GM06990 (cell line): ENCODE measurements around the gene MTMR10.

Experiments
- DNase-seq: peaks from one replicate; pipeline ENCODE4 v3.0.0-alpha.2; 2011; ENCODE audit not compliant: insufficient read length; ENCODE audit errors: extremely low read depth
- H3K27me3 ChIP-seq: replicated peaks from 2 replicates; pipeline ENCODE4 v1.6.0; 2011; ENCODE audit warnings: low read length; ENCODE audit not compliant: control insufficient read depth, insufficient read depth
- H3K36me3 ChIP-seq: 2 replicates; pipeline ENCODE4 v1.5.1; 2011; ENCODE audit warnings: low read length; ENCODE audit not compliant: control insufficient read depth, insufficient read depth
- H3K4me3 ChIP-seq: replicated peaks from 2 replicates; pipeline ENCODE4 v1.5.1; 2011; ENCODE audit warnings: low read depth, mild to moderate bottlenecking, control low read depth, low read length
- CTCF ChIP-seq: IDR thresholded peaks from 2 replicates; pipeline ENCODE4 v1.5.1; 2011; ENCODE audit warnings: low read length, control low read depth, mild to moderate bottlenecking, inconsistent platforms; ENCODE audit not compliant: insufficient read depth, poor library complexity, severe bottlenecking

The MTMR10 gene

DNA sequence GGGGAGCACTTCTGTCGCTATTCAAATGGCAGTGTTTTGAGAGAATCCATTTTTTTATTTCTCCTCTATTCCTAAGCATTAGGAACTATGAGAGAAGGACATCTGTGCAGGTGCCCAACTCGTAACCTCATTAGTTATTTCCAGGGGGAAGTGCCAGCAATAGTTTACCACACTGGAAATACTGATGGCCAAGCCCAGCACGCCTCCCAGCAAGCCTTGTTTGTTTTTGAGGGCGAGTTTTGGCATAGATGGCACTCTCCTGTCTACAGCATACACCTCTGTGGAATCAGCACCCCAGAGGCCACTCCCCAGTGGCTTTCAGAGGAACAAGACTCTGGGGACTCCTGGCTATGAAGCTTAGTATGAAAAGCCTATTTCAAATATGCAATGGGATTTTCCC is 51.1 kb downstream of the MTMR10 start:
- TF ChIP-seq CTCF = no peak
- peaks cover 18% of the 10 kb centered on the region for H3K36me3 ChIP-seq
- DNase-seq = no peak
- no peak overlapping the region for H3K4me3 ChIP-seq
- no peaks in the 10 kb centered on the region for H3K27me3 ChIP-seq

GRCh38 chr15:30939161-30939560 is 52.3 kb downstream of the MTMR10 start:
- no peak for TF ChIP-seq CTCF
- H3K4me3 ChIP-seq = no peak overlapping the region
- no peaks in the 10 kb centered on the region for H3K27me3 ChIP-seq
- peaks cover 20% of the 10 kb centered on the region for H3K36me3 ChIP-seq
- DNase-seq = no peak

DNA sequence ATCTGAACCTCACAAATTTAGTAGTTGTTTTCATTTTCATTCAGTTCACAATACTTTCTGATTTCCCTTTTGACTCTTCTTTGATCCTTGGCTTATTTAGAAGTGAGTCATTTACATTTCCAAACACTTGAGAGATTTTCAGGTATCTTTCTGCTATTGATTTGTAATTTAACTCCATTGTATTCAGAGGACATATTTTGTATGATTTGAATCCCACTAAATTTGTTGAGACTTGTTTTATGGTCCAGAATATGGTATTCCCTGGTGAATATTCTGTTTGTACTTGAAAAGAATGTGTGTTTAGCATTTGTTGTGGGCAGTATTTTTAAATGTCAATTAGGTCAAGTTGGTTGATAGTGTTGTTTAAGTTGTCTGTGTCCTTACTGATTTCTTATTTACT is 58.1 kb downstream of the MTMR10 start:
- H3K36me3 ChIP-seq = peaks cover 20% of the 10 kb centered on the region
- no peak for DNase-seq
- no peaks in the 10 kb centered on the region for H3K27me3 ChIP-seq
- no peak overlapping the region for H3K4me3 ChIP-seq
- TF ChIP-seq CTCF = no peak

DNA sequence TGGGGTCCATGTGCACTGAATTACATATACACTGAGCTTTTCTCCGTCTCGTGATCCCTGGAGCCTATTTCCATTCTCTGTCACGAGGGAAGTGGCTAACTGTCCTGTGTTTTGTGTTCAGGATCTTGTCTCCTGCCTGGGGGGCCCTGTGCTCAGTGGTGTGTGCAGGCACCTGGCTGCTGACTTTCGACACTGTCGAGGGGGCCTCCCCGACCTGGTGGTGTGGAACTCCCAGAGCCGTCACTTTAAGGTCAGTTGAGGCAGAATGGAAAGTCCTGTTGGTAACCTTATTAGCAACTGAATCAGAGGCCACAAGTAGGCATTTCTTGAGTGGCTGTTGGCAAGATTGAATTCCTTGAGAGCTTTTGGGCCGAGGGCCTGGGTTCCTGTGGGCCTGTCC is 61.0 kb downstream of the MTMR10 start:
- Histone ChIP-seq H3K4me3 (no peak overlapping the region), H3K36me3 (peaks cover 26% of the 10 kb centered on the region), H3K27me3 (no peaks in the 10 kb centered on the region)
- no peak for TF ChIP-seq CTCF
- DNase-seq = no peak

DNA sequence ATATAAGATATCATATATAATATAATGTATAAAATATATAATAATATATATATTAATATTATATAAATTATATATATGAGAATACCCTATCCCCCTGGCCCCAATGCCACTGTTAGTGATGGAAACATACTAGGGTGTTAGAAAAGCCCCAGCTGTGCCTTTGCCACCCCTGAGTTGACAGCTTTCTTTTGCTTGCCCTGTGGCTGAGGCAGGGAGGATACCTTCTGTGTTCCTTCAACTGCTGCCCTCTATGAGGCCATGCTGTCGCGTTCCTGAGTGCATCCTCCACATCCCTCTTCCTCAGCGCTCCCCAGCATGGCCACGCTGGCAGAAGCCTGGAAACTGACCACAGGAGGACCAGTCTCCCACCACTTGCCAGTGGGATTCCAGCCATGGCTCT is 61.4 kb downstream of the MTMR10 start:
- TF ChIP-seq CTCF = no peak
- H3K36me3 ChIP-seq = peaks cover 26% of the 10 kb centered on the region

GRCh38 chr15:30929064-30929669 is 62.3 kb downstream of the MTMR10 start:
- Histone ChIP-seq H3K27me3 (no peaks in the 10 kb centered on the region), H3K36me3 (peaks cover 24% of the 10 kb centered on the region), H3K4me3 (no peak overlapping the region)
- DNase-seq = no peak
- TF ChIP-seq CTCF = no peak

More for the DNA sequence above, 61.4 kb downstream of the MTMR10 start:
- DNase-seq = no peak
- no peaks in the 10 kb centered on the region for H3K27me3 ChIP-seq
- H3K4me3 ChIP-seq = no peak overlapping the region
